Prostate gland (tissue), 2 donors: ENCODE results near the gene CES2. TPM values are rescaled to one million over a fixed set of nuclear protein-coding genes. Genes with fewer than 3 reads are reported as not detected.
A peak's percentile ranks its signal among the peaks of the same experiment; 100 is the strongest.

Experiments
- DNase-seq: peaks from one replicate; pipeline ENCODE4 v3.0.0-alpha.2; 2019; ENCODE audit warnings: low spot score
- H3K27ac ChIP-seq, 2 donors: fragments of 200-600 bp; sonication (generic); 2 replicates each; pipeline ENCODE4 v1.5.1; 2017 to 2019
- H3K27me3 ChIP-seq: fragments of 200-600 bp; sonication (generic); replicated peaks from 2 replicates; pipeline ENCODE4 v1.5.1; 2019; ENCODE audit not compliant: insufficient read depth
- H3K36me3 ChIP-seq, 2 donors: fragments of 200-600 bp; sonication (generic); 1 replicate in 1 of 2; 2 replicates in 1 of 2; pipeline versions ENCODE4 v1.5.1 to v1.8.1; 2017 to 2019
- H3K4me1 ChIP-seq: fragments of 200-600 bp; sonication (generic); replicated peaks from 2 replicates; pipeline ENCODE4 v1.5.1; 2019
- H3K4me3 ChIP-seq, 2 donors: fragments of 200-600 bp; sonication (generic); 2 replicates each; pipeline ENCODE4 v1.5.1; 2017 to 2019
- H3K9me3 ChIP-seq: fragments of 200-600 bp; sonication (generic); 2 replicates; pipeline ENCODE4 v1.5.1; 2017
- POLR2A ChIP-seq: fragments of 450-650 bp; IDR thresholded peaks from one replicate; pipeline ENCODE4 v1.6.1; 2016; ENCODE audit warnings: antibody characterized with exemption, mild to moderate bottlenecking
- POLR2AphosphoS5 ChIP-seq: sonication (generic); formaldehyde crosslinking; IDR thresholded peaks from one replicate; pipeline ENCODE4 v1.6.1; 2017; ENCODE audit warnings: antibody characterized with exemption
- WGBS: methylation state at CpG from one replicate; pipeline ENCODE4 v1.1.5; 2018; 5-methylcytosine and 5-hydroxymethylcytosine counted together
- intact Hi-C: fragments of 100-400 bp; cut with DNase I; formaldehyde crosslinking; loops from one replicate; pipeline ENCODE4 v1.14.2; 2022
- total RNA-seq, 2 donors: library from RNA; depleted of rRNA; stranded (reverse); fragments of >200 nt; gene quantifications; one replicate each; pipeline ENCODE4 v1.1.0, GENCODE V29; 2016
- TF ChIP-seq, protein P1 (sequence below), 4 experiments: fragments of 200-600 bp in 2 of 4; fragments of 450-650 bp in 2 of 4; sonication (generic) in 2 of 4; IDR thresholded peaks; 1 replicate in 3 of 4; 2 replicates in 1 of 4; pipeline ENCODE4 v1.5.1; 2016 to 2019; ENCODE audit warnings: antibody characterized with exemption in 4 of 4, mild to moderate bottlenecking in 2 of 4, moderate library complexity in 2 of 4

The CES2 gene
- total RNA-seq, 2 donors from 2014 or later = 36.3 to 61.5 TPM

DNA sequence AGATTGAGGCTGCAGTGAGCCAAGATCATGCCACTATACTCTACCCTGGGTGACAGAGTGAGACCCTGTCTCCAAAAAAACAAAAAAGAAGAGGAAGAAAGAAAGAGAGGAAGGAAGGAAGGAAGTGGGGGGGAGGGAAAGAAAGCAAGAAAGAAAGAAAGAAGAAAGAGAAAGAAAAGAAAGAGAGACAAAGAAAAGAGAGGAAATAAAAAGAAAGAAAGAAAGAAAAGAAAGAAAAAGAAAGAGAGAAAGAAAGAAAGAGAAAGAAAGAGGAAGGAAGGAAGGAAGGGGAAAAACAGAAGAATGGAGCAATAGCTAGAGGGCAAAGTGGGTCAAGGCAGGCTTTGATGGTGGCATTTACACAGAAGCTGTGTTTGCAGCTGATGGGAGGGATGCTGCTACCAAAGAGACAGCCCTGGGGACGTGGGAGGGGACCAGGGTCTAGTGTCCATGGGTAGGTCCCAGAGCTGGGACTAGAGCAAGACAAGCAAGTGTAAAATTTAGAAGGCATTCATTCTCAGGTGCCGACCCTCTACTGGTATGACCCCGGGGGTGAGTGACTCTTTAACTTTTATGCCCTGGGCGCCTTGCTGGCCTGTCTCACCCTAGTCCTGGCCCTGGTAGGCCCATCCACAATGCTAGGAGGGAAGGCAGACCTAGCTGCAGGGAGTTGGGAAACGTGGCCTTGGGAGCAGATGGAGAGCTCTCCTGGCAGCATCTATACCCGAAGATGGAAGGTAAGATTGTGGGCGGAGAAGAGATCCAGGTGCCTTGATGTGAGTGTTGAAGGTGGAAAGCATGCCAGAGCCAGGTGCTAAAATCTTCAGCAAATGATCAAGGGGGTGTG lies 23.8 kb downstream of the CES2 start:
- TF ChIP-seq POLR2A (no peak), POLR2AphosphoS5 (no peak)
- TF ChIP-seq, protein P1, sequence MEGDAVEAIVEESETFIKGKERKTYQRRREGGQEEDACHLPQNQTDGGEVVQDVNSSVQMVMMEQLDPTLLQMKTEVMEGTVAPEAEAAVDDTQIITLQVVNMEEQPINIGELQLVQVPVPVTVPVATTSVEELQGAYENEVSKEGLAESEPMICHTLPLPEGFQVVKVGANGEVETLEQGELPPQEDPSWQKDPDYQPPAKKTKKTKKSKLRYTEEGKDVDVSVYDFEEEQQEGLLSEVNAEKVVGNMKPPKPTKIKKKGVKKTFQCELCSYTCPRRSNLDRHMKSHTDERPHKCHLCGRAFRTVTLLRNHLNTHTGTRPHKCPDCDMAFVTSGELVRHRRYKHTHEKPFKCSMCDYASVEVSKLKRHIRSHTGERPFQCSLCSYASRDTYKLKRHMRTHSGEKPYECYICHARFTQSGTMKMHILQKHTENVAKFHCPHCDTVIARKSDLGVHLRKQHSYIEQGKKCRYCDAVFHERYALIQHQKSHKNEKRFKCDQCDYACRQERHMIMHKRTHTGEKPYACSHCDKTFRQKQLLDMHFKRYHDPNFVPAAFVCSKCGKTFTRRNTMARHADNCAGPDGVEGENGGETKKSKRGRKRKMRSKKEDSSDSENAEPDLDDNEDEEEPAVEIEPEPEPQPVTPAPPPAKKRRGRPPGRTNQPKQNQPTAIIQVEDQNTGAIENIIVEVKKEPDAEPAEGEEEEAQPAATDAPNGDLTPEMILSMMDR (IDR thresholded peaks at IDR 0.05) = no peak
- Histone ChIP-seq H3K9me3 (no peaks in the 10 kb centered on the region), H3K4me1 (no peaks in the 10 kb centered on the region), H3K27ac (no peak overlapping the region), H3K4me3 (no peak overlapping the region), H3K27me3 (no peaks in the 10 kb centered on the region), H3K36me3 (no peaks in the 10 kb centered on the region)
- intact Hi-C loops = no loop called here
- WGBS = 77% methylated on average over 7 of the region's 7 CpGs
- no peak for DNase-seq

GRCh38 chr16:66959704-66960161 lies 24.4 kb downstream of the CES2 start:
- H3K36me3 ChIP-seq = no peaks in the 10 kb centered on the region
- H3K9me3 ChIP-seq = no peaks in the 10 kb centered on the region
- DNase-seq = no peak
- 40% methylated on average over 5 of the region's 5 CpGs for WGBS
- H3K27ac ChIP-seq = no peak overlapping the region
- intact Hi-C loops = no loop called here
- H3K4me3 ChIP-seq = no peak overlapping the region
- H3K4me1 ChIP-seq = no peaks in the 10 kb centered on the region
- H3K27me3 ChIP-seq = no peaks in the 10 kb centered on the region
- TF ChIP-seq POLR2AphosphoS5 = no peak
- TF ChIP-seq POLR2A = no peak
- TF ChIP-seq, protein P1 (IDR thresholded peaks at IDR 0.05) = no peak

DNA sequence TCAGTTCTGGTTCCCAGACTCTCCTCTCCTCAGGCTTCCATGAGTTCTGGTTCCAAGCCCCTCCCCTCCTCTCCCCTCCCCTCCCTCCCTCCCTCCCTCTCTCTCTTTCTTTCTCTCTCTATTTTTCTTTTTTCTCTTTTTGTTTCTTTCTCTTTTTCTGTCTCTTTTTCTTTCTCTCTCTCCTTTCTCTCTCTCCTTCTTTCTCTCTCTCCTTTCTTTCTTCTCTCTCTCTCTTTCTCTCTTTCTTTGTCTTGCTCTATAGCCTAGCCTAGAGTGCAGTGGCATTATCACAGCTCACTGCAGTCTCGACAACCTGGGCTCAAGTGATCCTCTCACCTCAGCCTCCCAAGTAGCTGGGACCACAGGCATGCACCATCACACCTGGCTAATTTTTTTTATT lies 25.0 kb downstream of the CES2 start:
- Histone ChIP-seq H3K4me1 (no peaks in the 10 kb centered on the region), H3K9me3 (no peaks in the 10 kb centered on the region), H3K27ac (no peak overlapping the region), H3K36me3 (no peaks in the 10 kb centered on the region), H3K27me3 (no peaks in the 10 kb centered on the region), H3K4me3 (no peak overlapping the region)
- TF ChIP-seq, protein P1 (IDR thresholded peaks at IDR 0.05) = no peak
- no peak for TF ChIP-seq POLR2A
- TF ChIP-seq POLR2AphosphoS5 = no peak
- 87% methylated on average over 1 of the region's 1 CpG for WGBS
- DNase-seq = no peak
- intact Hi-C loops = no loop called here

DNA sequence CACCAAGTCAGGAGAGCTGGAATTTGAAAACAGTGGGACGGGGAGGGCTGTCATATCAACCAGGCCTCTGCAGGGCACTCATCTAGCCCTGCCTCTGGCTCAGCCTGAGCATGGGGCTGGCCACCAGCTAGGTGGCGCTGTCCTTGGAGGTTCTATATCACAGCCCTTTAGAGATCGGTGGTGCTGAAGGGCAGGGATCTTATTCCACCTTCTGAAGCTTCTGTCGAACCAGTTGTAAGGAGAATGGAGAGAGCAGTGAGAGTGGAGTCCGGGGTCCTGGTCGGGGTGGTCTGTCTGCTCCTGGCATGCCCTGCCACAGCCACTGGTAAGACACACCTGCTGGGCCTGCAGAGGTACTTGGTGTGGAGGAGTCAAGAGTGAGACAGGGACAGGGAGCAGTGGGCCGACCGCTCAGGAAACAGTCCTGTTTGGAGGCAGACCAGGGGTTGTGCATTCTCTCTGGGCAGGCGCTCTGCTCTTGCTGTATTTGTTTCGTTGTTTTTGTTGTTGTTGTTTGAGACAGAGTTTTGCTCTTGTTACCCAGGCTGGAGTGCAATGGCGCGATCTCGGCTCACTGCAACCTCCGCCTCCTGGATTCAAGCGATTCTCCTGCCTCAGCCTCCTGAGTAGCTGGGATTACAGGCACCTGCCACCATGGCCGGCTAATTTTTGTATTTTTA lies 25.9 kb downstream of the CES2 start, which contains the start of gene CES3:
Gene CES3, plus strand, starts transcription at position 202 of the 680 bp plus-strand sequence. Its CDS starts 42 bp downstream, at position 244.
- H3K9me3 ChIP-seq = no peaks in the 10 kb centered on the region
- no peak within 1 kb of the TSS for H3K4me3 ChIP-seq
- H3K36me3 ChIP-seq = no peaks in the 10 kb centered on the region
- intact Hi-C loops = no loop called here
- TF ChIP-seq, protein P1 (IDR thresholded peaks at IDR 0.05) = peak in 2 of 4 experiments; percentile 15 to 47
- TF ChIP-seq POLR2AphosphoS5 = no peak
- no peak within 1 kb of the TSS for H3K27ac ChIP-seq
- WGBS = 70% methylated on average over 16 of the region's 16 CpGs
- DNase-seq = no peak
- H3K27me3 ChIP-seq = no peaks in the 10 kb centered on the region
- H3K4me1 ChIP-seq = no peaks in the 10 kb centered on the region
